A549 (cell line): ENCODE measurements around the gene GPR18. TPM values are rescaled to one million over a fixed set of nuclear protein-coding genes. Genes with fewer than 3 reads are reported as not detected.

Experiments used
- ATAC-seq, 2 experiments: fragments of 200-7000 bp in 1 of 2; fragments of >200 bp in 1 of 2; cut with Nextera tagmentation in 1 of 2; cut with Tn5 transposase in 1 of 2; 3 replicates each; pipeline versions ENCODE4 v1.8.0 to v1.9.1; 2018 to 2020; ENCODE audit warnings: mild to moderate bottlenecking in 1 of 2, moderate library complexity in 1 of 2
- CTCF ChIA-PET: fragments of 300-600 bp; sonication (Branson Sonifier 250); formaldehyde crosslinking; extraction: SDS; loops from one replicate; lab custom pipeline; 2021; ENCODE audit warnings: antibody characterized with exemption, inconsistent platforms; lab: Yijun Ruan, JAX
- POLR2A ChIA-PET: fragments of 350-600 bp; formaldehyde crosslinking; extraction: SDS; loops from one replicate; lab custom pipeline; 2021; ENCODE audit warnings: antibody characterized with exemption, inconsistent platforms; lab: Yijun Ruan, JAX
- DNase-seq, 2 experiments: peaks; one replicate each; pipeline versions ENCODE4 v3.0.0 to v3.0.0-alpha.2; 2011 to 2016; ENCODE audit warnings: low read depth in 1 of 2, low spot score in 1 of 2
- FAIRE-seq: peaks from 2 replicates; lab custom pipeline; 2011; peaks lifted over from hg19 to GRCh38; lab: Jason Lieb, UNC
- H3K27ac ChIP-seq, 2 experiments: fragments of >200 bp; sonication (Bioruptor Twin); formaldehyde crosslinking; 3 replicates each; pipeline ENCODE4 v1.5.1; 2016 to 2017
- H3K4me1 ChIP-seq: fragments of >200 bp; sonication (Bioruptor Twin); formaldehyde crosslinking; 3 replicates; pipeline ENCODE4 v1.6.1; 2016
- H3K4me2 ChIP-seq: fragments of >200 bp; sonication (Bioruptor Twin); formaldehyde crosslinking; 3 replicates; pipeline ENCODE4 v1.6.1; 2016
- H3K4me3 ChIP-seq: fragments of >200 bp; sonication (Bioruptor Twin); formaldehyde crosslinking; 3 replicates; pipeline ENCODE4 v1.5.1; 2016
- H3K9me3 ChIP-seq: fragments of >200 bp; sonication (Bioruptor Twin); formaldehyde crosslinking; 3 replicates; pipeline ENCODE4 v1.6.1; 2016
- BHLHE40 ChIP-seq: IDR thresholded peaks from 2 replicates; pipeline ENCODE4 v1.6.1; 2012; ENCODE audit warnings: low read depth, low read length, inconsistent platforms
- CBX2 ChIP-seq: fragments of 200-600 bp; sonication (generic); IDR thresholded peaks from 2 replicates; pipeline ENCODE4 v1.6.1; 2016; ENCODE audit warnings: low read depth, mild to moderate bottlenecking, borderline replicate concordance
- CHD2 ChIP-seq: fragments of 150-350 bp; IDR thresholded peaks from 2 replicates; pipeline ENCODE4 v1.6.1; 2014; ENCODE audit warnings: low read length; ENCODE audit not compliant: partially characterized antibody
- EHF ChIP-seq: fragments of 250-450 bp; sonication (Bioruptor Pico); IDR thresholded peaks from 2 replicates; pipeline ENCODE4 v1.5.0; 2020; ENCODE audit warnings: mild to moderate bottlenecking
- EHMT2 ChIP-seq: fragments of 200-600 bp; sonication (generic); IDR thresholded peaks from 2 replicates; pipeline ENCODE4 v1.6.1; 2016; ENCODE audit warnings: antibody characterized with exemption, low read depth, mild to moderate bottlenecking, moderate library complexity
- EP300 ChIP-seq, 2 experiments: fragments of >200 bp; sonication (Bioruptor Twin); formaldehyde crosslinking; IDR thresholded peaks; 2 replicates in 1 of 2; 3 replicates in 1 of 2; pipeline ENCODE4 v1.6.1; 2016 to 2017
- FOXS1 ChIP-seq: fragments of 250-450 bp; sonication (Bioruptor Pico); IDR thresholded peaks from 2 replicates; pipeline ENCODE4 v1.5.0; 2020; ENCODE audit warnings: mild to moderate bottlenecking, moderate library complexity
- GATA3 ChIP-seq: IDR thresholded peaks from 2 replicates; pipeline ENCODE4 v1.6.1; 2012; ENCODE audit warnings: borderline replicate concordance
- HOXA7 ChIP-seq: fragments of 250-450 bp; sonication (Bioruptor Pico); IDR thresholded peaks from 2 replicates; pipeline ENCODE4 v1.5.0; 2020; ENCODE audit warnings: mild to moderate bottlenecking, moderate library complexity
- NFE2L2 ChIP-seq: fragments of 150-350 bp; conservative IDR thresholded peaks from 2 replicates; pipeline ENCODE4 v1.6.1; 2014; ENCODE audit warnings: low read length
- PHF8 ChIP-seq: fragments of 200-600 bp; sonication (generic); IDR thresholded peaks from 2 replicates; pipeline ENCODE4 v1.6.1; 2016; ENCODE audit warnings: low read depth, mild to moderate bottlenecking, antibody characterized with exemption, moderate library complexity, borderline replicate concordance
- RAD21 ChIP-seq, 2 experiments: fragments of >200 bp in 1 of 2; sonication (Bioruptor Twin) in 1 of 2; formaldehyde crosslinking in 1 of 2; IDR thresholded peaks in 1 of 2; conservative IDR thresholded peaks in 1 of 2; 2 replicates in 1 of 2; 3 replicates in 1 of 2; pipeline ENCODE4 v1.6.1; 2012 to 2018; ENCODE audit warnings: inconsistent platforms in 1 of 2
- RFX5 ChIP-seq: fragments of 450-650 bp; IDR thresholded peaks from 2 replicates; pipeline ENCODE4 v1.7.1; 2014; ENCODE audit warnings: antibody characterized with exemption, mild to moderate bottlenecking, moderate library complexity
- TP53 ChIP-seq: fragments of 250-450 bp; sonication (Bioruptor Pico); IDR thresholded peaks from 2 replicates; pipeline ENCODE4 v1.5.0; 2021; ENCODE audit warnings: mild to moderate bottlenecking, moderate library complexity
- ZFP36 ChIP-seq: fragments of 450-650 bp; IDR thresholded peaks from 2 replicates; pipeline ENCODE4 v1.6.1; 2014; ENCODE audit warnings: borderline replicate concordance; ENCODE audit not compliant: partially characterized antibody
- WGBS: methylation state at CpG from one replicate; pipeline ENCODE4 v1.1.6; 2017; ENCODE audit errors: missing lambda C conversion rate; 5-methylcytosine and 5-hydroxymethylcytosine counted together
- polyA plus RNA-seq, 4 experiments: library from polyadenylated mRNA; depleted of rRNA in 3 of 4; stranded (reverse); fragments of >200 nt; fragmentation: RNase III in 1 of 4; extraction: RNeasy Plus Mini Kit Qiagen cat#74134 plus additional on column Dnase treatment in 1 of 4; gene quantifications; 2 replicates in 3 of 4; 3 replicates in 1 of 4; pipeline ENCODE4 v1.2.3, GENCODE V29; 2011 to 2017
- TF ChIP-seq, protein P1 (sequence below): fragments of 200-600 bp; sonication (generic); IDR thresholded peaks from 2 replicates; pipeline ENCODE4 v1.6.1; 2016; ENCODE audit warnings: antibody characterized with exemption, mild to moderate bottlenecking, moderate library complexity
- TF ChIP-seq, protein P2 (sequence below): fragments of 250-450 bp; sonication (Bioruptor Pico); IDR thresholded peaks from 2 replicates; pipeline ENCODE4 v1.5.0; 2020; ENCODE audit warnings: low read depth, mild to moderate bottlenecking, moderate library complexity
- TF ChIP-seq, protein P3 (sequence below): fragments of 450-650 bp; IDR thresholded peaks from 2 replicates; pipeline ENCODE4 v1.6.1; 2014; ENCODE audit warnings: antibody characterized with exemption
- TF ChIP-seq, protein P4 (sequence below): fragments of >200 bp; sonication (Bioruptor Twin); formaldehyde crosslinking; IDR thresholded peaks from 3 replicates; pipeline ENCODE4 v1.6.1; 2016
- TF ChIP-seq, protein P5 (sequence below): fragments of >200 bp; sonication (Bioruptor Twin); formaldehyde crosslinking; IDR thresholded peaks from 2 replicates; pipeline ENCODE4 v1.6.1; 2016

GPR18 gene
- polyA plus RNA-seq, 2 of the 4 experiments (the other 2 are of a cell fraction): not detected

DNA sequence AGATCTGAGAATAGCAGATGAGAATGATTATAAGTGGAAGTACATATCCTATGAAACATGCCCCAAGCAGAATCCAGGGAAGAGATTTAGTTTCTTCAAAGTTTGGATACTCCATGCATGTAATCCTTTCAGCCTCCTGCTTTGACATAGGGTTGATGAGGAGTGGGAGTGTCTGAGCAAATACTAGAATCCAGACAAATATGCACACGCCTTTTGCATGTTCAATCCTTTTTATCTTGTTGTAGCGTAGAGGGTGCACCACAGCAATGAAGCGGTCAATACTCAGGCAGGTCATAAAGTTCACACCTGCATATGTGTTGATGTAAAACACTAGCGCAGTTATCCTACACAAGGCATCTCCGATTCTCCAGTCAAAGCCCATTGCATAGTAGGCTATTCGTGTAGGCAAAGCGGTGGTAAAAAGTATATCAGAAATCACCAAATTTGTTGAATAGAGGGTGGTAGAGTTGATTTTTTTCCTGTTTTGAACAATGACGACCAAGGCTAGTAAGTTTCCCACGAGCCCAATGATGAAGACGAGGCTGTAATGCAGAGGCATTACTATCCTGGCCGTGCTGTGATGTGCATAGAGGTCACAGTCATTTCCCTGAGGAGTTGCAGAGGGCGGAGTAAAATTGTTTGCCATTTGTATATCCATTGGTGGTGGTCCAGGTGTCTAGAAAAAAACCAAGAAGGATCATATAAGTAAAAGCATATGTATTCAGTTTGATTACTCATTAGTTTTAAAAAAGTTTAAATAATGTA is 37.5 kb upstream of the GPR18 start:
- no peak overlapping the region for H3K27ac ChIP-seq
- 95% methylated on average over 12 of the region's 12 CpGs for WGBS

DNA sequence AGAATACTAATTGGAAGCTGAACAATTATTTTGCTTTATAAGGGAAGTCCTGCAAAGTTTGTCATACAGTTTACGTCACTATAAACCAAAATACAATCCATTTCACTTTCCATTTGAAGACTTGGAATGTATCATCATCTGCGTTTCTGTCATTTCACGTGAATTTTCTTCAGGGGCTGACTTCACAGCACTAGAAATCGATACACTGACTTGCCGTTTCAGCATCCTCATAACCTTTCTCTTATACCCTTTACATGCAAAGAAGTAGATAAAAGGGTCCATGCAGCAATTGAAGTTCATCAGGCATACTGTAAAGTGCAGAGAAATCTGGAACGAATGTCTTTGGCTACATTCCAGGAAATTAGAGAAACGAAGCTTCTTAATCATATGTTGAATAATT is 36.8 kb upstream of the GPR18 start:
- no peak for FAIRE-seq
- no peak for ATAC-seq
- Histone ChIP-seq H3K4me3 (no peak overlapping the region), H3K27ac (no peak overlapping the region), H3K4me2 (no peak overlapping the region), H3K9me3 (no peaks in the 10 kb centered on the region), H3K4me1 (no peaks in the 10 kb centered on the region)
- POLR2A ChIA-PET: no interaction called here
- 90% methylated on average over 7 of the region's 7 CpGs for WGBS
- DNase-seq: no peak
- no peak for TF ChIP-seq EP300 (IDR thresholded peaks at IDR 0.05)
- TF ChIP-seq RAD21 (conservative IDR thresholded peaks at IDR 0.05 in 1 of 2, IDR thresholded peaks at IDR 0.05 in 1 of 2): no peak
- no peak for TF ChIP-seq FOXS1
- TF ChIP-seq, protein P1, sequence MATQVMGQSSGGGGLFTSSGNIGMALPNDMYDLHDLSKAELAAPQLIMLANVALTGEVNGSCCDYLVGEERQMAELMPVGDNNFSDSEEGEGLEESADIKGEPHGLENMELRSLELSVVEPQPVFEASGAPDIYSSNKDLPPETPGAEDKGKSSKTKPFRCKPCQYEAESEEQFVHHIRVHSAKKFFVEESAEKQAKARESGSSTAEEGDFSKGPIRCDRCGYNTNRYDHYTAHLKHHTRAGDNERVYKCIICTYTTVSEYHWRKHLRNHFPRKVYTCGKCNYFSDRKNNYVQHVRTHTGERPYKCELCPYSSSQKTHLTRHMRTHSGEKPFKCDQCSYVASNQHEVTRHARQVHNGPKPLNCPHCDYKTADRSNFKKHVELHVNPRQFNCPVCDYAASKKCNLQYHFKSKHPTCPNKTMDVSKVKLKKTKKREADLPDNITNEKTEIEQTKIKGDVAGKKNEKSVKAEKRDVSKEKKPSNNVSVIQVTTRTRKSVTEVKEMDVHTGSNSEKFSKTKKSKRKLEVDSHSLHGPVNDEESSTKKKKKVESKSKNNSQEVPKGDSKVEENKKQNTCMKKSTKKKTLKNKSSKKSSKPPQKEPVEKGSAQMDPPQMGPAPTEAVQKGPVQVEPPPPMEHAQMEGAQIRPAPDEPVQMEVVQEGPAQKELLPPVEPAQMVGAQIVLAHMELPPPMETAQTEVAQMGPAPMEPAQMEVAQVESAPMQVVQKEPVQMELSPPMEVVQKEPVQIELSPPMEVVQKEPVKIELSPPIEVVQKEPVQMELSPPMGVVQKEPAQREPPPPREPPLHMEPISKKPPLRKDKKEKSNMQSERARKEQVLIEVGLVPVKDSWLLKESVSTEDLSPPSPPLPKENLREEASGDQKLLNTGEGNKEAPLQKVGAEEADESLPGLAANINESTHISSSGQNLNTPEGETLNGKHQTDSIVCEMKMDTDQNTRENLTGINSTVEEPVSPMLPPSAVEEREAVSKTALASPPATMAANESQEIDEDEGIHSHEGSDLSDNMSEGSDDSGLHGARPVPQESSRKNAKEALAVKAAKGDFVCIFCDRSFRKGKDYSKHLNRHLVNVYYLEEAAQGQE: no peak
- no peak for TF ChIP-seq GATA3
- TF ChIP-seq CBX2: no peak
- TF ChIP-seq EHF (CRISPR knock-in tag): no peak
- no peak for TF ChIP-seq EHMT2
- TF ChIP-seq, protein P2, sequence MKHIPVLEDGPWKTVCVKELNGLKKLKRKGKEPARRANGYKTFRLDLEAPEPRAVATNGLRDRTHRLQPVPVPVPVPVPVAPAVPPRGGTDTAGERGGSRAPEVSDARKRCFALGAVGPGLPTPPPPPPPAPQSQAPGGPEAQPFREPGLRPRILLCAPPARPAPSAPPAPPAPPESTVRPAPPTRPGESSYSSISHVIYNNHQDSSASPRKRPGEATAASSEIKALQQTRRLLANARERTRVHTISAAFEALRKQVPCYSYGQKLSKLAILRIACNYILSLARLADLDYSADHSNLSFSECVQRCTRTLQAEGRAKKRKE (CRISPR knock-in tag): no peak
- TF ChIP-seq, protein P3, sequence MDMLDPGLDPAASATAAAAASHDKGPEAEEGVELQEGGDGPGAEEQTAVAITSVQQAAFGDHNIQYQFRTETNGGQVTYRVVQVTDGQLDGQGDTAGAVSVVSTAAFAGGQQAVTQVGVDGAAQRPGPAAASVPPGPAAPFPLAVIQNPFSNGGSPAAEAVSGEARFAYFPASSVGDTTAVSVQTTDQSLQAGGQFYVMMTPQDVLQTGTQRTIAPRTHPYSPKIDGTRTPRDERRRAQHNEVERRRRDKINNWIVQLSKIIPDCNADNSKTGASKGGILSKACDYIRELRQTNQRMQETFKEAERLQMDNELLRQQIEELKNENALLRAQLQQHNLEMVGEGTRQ: no peak
- no peak for TF ChIP-seq CHD2
- TF ChIP-seq RFX5: no peak
- TF ChIP-seq TP53 (CRISPR knock-in tag): no peak
- TF ChIP-seq, protein P4, sequence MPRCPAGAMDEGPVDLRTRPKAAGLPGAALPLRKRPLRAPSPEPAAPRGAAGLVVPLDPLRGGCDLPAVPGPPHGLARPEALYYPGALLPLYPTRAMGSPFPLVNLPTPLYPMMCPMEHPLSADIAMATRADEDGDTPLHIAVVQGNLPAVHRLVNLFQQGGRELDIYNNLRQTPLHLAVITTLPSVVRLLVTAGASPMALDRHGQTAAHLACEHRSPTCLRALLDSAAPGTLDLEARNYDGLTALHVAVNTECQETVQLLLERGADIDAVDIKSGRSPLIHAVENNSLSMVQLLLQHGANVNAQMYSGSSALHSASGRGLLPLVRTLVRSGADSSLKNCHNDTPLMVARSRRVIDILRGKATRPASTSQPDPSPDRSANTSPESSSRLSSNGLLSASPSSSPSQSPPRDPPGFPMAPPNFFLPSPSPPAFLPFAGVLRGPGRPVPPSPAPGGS: no peak
- no peak for TF ChIP-seq NFE2L2
- no peak for TF ChIP-seq HOXA7 (CRISPR knock-in tag)
- TF ChIP-seq, protein P5, sequence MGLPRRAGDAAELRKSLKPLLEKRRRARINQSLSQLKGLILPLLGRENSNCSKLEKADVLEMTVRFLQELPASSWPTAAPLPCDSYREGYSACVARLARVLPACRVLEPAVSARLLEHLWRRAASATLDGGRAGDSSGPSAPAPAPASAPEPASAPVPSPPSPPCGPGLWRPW: no peak
- CTCF ChIA-PET: interaction anchor here (0.9 kb wide), 1 partner anchor 142 kb away, joined by 3 read pairs; no protein-coding TSS in a partner anchor

More for the DNA sequence above, 37.5 kb upstream of the GPR18 start:
- POLR2A ChIA-PET: no interaction called here
- no peak for ATAC-seq
- DNase-seq: no peak
- no peak overlapping the region for H3K4me3 ChIP-seq
- TF ChIP-seq PHF8 (no peak), BHLHE40 (no peak), ZFP36 (no peak), CBX2 (no peak)
- TF ChIP-seq, all 56 proteins: peak for 0
- no peak overlapping the region for H3K4me2 ChIP-seq
- no peaks in the 10 kb centered on the region for H3K4me1 ChIP-seq
- FAIRE-seq: no peak
- H3K9me3 ChIP-seq: no peaks in the 10 kb centered on the region
- CTCF ChIA-PET: interaction anchor here (1.2 kb wide), 1 partner anchor 10 kb away, joined by 3 read pairs; no protein-coding TSS in a partner anchor
